B cell (primary cell): ENCODE results near the gene TESK2.

Experiments used
- EZH2 ChIP-seq: IDR thresholded peaks from 2 replicates; pipeline ENCODE4 v1.6.1; 2012; ENCODE audit warnings: borderline replicate concordance, low read depth, mild to moderate bottlenecking, moderate library complexity, low read length; ENCODE audit not compliant: insufficient read depth, poor library complexity, severe bottlenecking
- TF ChIP-seq, protein P1 (sequence below): fragments of 200-600 bp; IDR thresholded peaks from one replicate; pipeline ENCODE4 v1.8.0; 2022; ENCODE audit warnings: antibody characterized with exemption, mild to moderate bottlenecking

DNA sequence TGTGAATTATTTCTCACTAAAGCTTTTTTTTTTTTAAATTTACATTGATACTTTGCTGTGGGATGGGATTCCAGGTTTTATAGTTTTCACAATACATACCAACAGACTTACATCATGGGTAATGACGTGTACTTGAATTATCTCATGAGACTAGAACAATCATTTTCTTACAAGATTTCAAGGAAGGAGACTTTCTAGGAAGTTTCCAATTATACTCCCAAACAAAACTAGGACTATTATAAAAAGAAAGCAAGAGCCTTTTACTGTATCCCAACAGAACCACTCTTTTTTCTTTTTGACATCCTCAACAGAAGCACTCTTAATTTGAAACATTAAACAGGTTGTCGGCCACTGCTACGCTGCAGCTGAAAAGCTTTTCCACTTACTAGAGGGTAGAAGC is 48.7 kb downstream of the TESK2 start:
- TF ChIP-seq, protein P1, sequence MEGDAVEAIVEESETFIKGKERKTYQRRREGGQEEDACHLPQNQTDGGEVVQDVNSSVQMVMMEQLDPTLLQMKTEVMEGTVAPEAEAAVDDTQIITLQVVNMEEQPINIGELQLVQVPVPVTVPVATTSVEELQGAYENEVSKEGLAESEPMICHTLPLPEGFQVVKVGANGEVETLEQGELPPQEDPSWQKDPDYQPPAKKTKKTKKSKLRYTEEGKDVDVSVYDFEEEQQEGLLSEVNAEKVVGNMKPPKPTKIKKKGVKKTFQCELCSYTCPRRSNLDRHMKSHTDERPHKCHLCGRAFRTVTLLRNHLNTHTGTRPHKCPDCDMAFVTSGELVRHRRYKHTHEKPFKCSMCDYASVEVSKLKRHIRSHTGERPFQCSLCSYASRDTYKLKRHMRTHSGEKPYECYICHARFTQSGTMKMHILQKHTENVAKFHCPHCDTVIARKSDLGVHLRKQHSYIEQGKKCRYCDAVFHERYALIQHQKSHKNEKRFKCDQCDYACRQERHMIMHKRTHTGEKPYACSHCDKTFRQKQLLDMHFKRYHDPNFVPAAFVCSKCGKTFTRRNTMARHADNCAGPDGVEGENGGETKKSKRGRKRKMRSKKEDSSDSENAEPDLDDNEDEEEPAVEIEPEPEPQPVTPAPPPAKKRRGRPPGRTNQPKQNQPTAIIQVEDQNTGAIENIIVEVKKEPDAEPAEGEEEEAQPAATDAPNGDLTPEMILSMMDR, result no peak
- no peak for TF ChIP-seq EZH2
